ENCODE data around the gene POLD4.

DNA sequence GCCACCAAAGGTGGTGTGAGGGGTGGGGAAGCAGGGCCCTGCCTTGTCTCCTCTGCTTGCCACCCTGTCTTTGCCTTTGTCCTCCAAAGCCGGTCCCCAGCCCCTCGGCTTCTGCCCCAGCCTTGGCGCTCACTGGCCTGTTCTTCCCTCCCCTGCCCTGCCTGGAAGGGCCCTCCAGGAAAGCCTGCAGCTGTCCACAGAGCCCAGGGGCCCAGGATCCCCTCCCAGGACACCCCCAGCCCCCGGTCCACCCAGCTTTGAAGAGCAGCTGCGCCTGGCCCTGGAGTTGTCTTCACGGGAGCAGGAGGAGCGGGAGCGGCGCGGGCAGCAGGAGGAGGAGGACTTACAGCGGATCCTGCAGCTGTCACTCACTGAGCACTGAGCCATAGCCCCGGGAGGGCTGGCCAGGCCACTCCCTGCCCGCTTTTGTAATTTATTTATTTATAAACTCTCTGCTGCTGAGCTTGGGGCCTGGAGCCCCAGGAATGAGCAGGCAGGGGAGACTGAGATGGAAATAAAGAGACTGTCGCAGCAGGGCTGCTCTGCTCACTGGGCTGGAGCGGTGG is 51.3 kb downstream of the POLD4 start:
- TF ChIP-seq CTCF (IDR thresholded peaks at IDR 0.05) (no peak), POLR2AphosphoS5 (IDR thresholded peaks at IDR 0.05) (no peak), POLR2A (IDR thresholded peaks at IDR 0.05) (peak in 1 of 2 donors; percentile 47)
